Psoas muscle (tissue), 8 donors: Measurements from ENCODE around the gene TGFBR2. TPM values are rescaled to one million over a fixed set of nuclear protein-coding genes. Genes with fewer than 3 reads are reported as not detected.

ENCODE experiments used
- ATAC-seq, 4 donors: fragments of 200-7000 bp; cut with Tn5 transposase; one replicate each; pipeline ENCODE4 v1.9.1; 2020; ENCODE audit warnings: moderate library complexity in 3 of 4, mild to moderate bottlenecking in 2 of 4
- DNase-seq, 2 donors: peaks; one replicate each; pipeline ENCODE4 v3.0.0-alpha.2; 2020
- H3K27ac ChIP-seq: fragments of 200-600 bp; one replicate; pipeline ENCODE4 v1.8.0; 2022
- H3K27me3 ChIP-seq, 3 donors: fragments of 200-600 bp in 1 of 3; one replicate each; pipeline versions ENCODE4 v1.6.1 to v1.8.0; 2013 to 2022; ENCODE audit warnings: low read length in 2 of 3, mild to moderate bottlenecking in 2 of 3, moderate library complexity in 1 of 3; ENCODE audit not compliant: insufficient read depth in 3 of 3
- H3K36me3 ChIP-seq, 2 donors: fragments of 200-600 bp in 1 of 2; one replicate each; pipeline versions ENCODE4 v1.6.1 to v1.8.0; 2013 to 2022; ENCODE audit warnings: low read depth in 1 of 2, mild to moderate bottlenecking in 1 of 2, moderate library complexity in 1 of 2; ENCODE audit not compliant: insufficient read depth in 1 of 2
- H3K4me1 ChIP-seq: fragments of 200-600 bp; one replicate; pipeline ENCODE4 v1.8.0; 2022
- H3K4me3 ChIP-seq: fragments of 200-600 bp; one replicate; pipeline ENCODE4 v1.8.0; 2022; ENCODE audit warnings: mild to moderate bottlenecking
- H3K9me3 ChIP-seq: fragments of 200-600 bp; one replicate; pipeline ENCODE4 v1.8.0; 2022
- CTCF ChIP-seq: fragments of 200-600 bp; IDR thresholded peaks from one replicate; pipeline ENCODE4 v1.8.0; 2022; ENCODE audit warnings: antibody characterized with exemption
- WGBS, 3 donors: extraction: QIAGEN DNeasy Blood & Tissue Kit; methylation state at CpG; one replicate each; pipeline versions ENCODE4 v1.1.6 to v1.1.7; 2013; 5-methylcytosine and 5-hydroxymethylcytosine counted together
- intact Hi-C, 2 donors: fragments of 100-400 bp; cut with DNase I; formaldehyde crosslinking; loops; one replicate each; pipeline versions ENCODE4 v1.11.0 to v1.14.2; 2022
- polyA plus RNA-seq, 3 donors: library from polyadenylated mRNA; stranded (reverse); fragments of 200-250 nt; gene quantifications; one replicate each; pipeline ENCODE4 v1.2.3, GENCODE V29; 2013
- total RNA-seq, 4 donors: library from RNA; stranded (reverse); fragmentation: NEBNext Ultra II Directional in 2 of 4; extraction: Animal tissue kit (Norgen Biotek cat#: 25700) in 2 of 4; gene quantifications; one replicate each; pipeline versions ENCODE4 v1.2.1 to v1.2.4, GENCODE V29; 2021 to 2023
- donor health status: healthy with polysubstance abuse.
- donor health status: DM: no; HTN: no; CAD: no; lungs with moderate emphysema.
- donor health status: Bipolar disorder and iron deficiency.
- donor health status: healthy.
- donor health status: DM: yes; HTN: yes; CAD: no.
- donor health status: DM: no; HTN: no; CAD: no.
- donor health status: DM: no; HTN: no; CAD: no.
- donor health status: DM: yes; HTN: yes; CAD: no.

The TGFBR2 gene
- total and polyA plus RNA-seq, 7 donors = 19.7 to 58.8 (median 42.6) TPM

- ATAC-seq (peak; percentile 54 to 87 (median 76)), DNase-seq (no peak)
- no peak for TF ChIP-seq CTCF
- no peak overlapping the region for H3K4me3 ChIP-seq
- no peaks in the 10 kb centered on the region for H3K27me3 ChIP-seq
- intact Hi-C loops = no loop called here
- WGBS, 3 donors = 59 to 72% (median 66%) methylated on average over 3 of the region's 3 CpGs
- peaks cover 47% of the 10 kb centered on the region for H3K4me1 ChIP-seq
- H3K9me3 ChIP-seq = no peaks in the 10 kb centered on the region
- no peaks in the 10 kb centered on the region for H3K36me3 ChIP-seq
- H3K27ac ChIP-seq = peak overlapping the region; percentile 51
Measured at GRCh38 chr3:30737743-30738499, 131.5 kb downstream of the TGFBR2 start.

GRCh38 chr3:30738605-30739004, 132.2 kb downstream of the TGFBR2 start:
- Histone ChIP-seq H3K4me1 (peaks cover 53% of the 10 kb centered on the region), H3K27ac (peak overlapping the region; percentile 51), H3K4me3 (no peak overlapping the region), H3K9me3 (no peaks in the 10 kb centered on the region), H3K27me3 (no peaks in the 10 kb centered on the region), H3K36me3 (no peaks in the 10 kb centered on the region)
- 88 to 93% (median 93%) methylated on average over 3 of the region's 3 CpGs for WGBS, 3 donors
- DNase-seq (no peak), ATAC-seq (no peak)
- intact Hi-C loops = no loop called here
- TF ChIP-seq CTCF = no peak

- Histone ChIP-seq H3K27ac (peak overlapping the region; percentile 72), H3K27me3 (no peaks in the 10 kb centered on the region), H3K9me3 (no peaks in the 10 kb centered on the region), H3K4me1 (peaks cover 43% of the 10 kb centered on the region), H3K4me3 (no peak overlapping the region), H3K36me3 (no peaks in the 10 kb centered on the region)
- intact Hi-C loops = no loop called here
- no peak for TF ChIP-seq CTCF
- ATAC-seq = peak; percentile 88 to 93 (median 89)
- no peak for DNase-seq
- WGBS, 3 donors = 9 to 28% (median 23%) methylated on average over 2 of the region's 2 CpGs
Measured at GRCh38 chr3:30741889-30742288, 135.5 kb downstream of the TGFBR2 start.

DNA sequence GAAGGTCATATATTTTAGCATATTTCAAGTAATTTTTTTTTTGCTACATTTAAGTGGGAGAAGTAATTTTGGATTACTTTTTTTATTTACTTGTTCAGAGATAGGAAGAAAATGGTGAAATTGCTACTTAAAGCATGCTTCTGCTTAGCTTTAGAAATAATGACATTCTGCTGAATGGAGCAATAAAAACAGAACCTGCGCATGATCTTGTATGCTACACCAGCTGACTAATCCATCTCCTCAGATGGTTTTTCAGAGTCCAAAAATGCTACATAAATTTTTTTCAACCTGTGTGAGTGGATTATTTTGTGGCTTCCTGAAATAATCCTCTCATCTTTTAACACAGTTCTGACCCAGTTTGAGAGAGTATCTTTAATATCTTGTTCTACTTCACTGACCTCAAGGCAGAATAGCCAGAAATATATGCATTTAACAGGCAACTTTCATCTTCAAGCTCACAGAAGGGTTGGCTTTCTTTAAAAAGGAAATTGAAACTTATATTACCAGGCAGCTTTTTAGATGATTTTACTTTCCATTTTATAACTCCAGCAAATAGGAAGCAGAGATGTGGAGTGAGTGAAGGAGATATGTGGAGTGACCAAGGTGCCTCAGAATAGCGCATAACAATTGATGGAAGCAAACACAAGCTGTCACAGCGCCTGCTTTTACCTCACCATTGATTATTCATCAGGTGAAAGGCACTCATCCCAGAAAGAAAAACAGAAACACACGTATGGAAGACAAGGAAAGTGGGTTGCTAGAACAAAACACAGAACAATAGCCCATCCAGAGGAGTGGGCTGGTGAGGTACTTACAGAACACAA, 136.6 kb downstream of the TGFBR2 start:
- intact Hi-C loops = no loop called here
- ATAC-seq (no peak), DNase-seq (no peak)
- peaks cover 33% of the 10 kb centered on the region for H3K4me1 ChIP-seq
- no peak overlapping the region for H3K4me3 ChIP-seq
- TF ChIP-seq CTCF = no peak
- no peaks in the 10 kb centered on the region for H3K27me3 ChIP-seq
- H3K9me3 ChIP-seq = no peaks in the 10 kb centered on the region
- H3K27ac ChIP-seq = no peak overlapping the region
- H3K36me3 ChIP-seq = no peaks in the 10 kb centered on the region
- WGBS, 3 donors = 90 to 98% (median 92%) methylated on average over 4 of the region's 4 CpGs
